ENCODE results near the gene YY1.
"Not testable (repeated sequence)": the region's sequence is repeated elsewhere in the genome, so short reads cannot be mapped to it uniquely, and the experiment has no call there.

YY1 gene

GRCh38 chr14:100287202-100287997, 48.5 kb downstream of the YY1 start:
- peaks cover 58 to 94% (median 85%) of the 10 kb centered on the region in 10 experiments for H3K4me1 ChIP-seq
- H3K4me2 ChIP-seq: peak overlapping the region in 10 of 11 experiments; percentile 7 to 95 (median 68); a peak in 16 of 22 replicates

GRCh38 chr14:100287998-100288295, 49.0 kb downstream of the YY1 start:
- peak overlapping the region in 5 of 11 experiments; percentile 5 to 47 (median 29); a peak in 5 of 22 replicates for H3K9ac ChIP-seq
- H3K9me3 ChIP-seq (replicated peaks in 1 of 11): not testable (repeated sequence)
- H3K36me3 ChIP-seq: peaks cover 24 to 45% (median 29%) of the 10 kb centered on the region in 11 experiments

More at GRCh38 chr14:100287202-100287997, 48.5 kb downstream of the YY1 start:
- no peak overlapping the region for H3K4me3 ChIP-seq
- peak overlapping the region in 3 of 11 experiments; percentile 14 to 35 (median 18); a peak in 4 of 22 replicates for H3K27ac ChIP-seq
- TF ChIP-seq Cebpa-rat (IDR thresholded peaks at IDR 0.05): no peak
- H3K9me3 ChIP-seq (replicated peaks in 1 of 11): no peaks in the 10 kb centered on the region
- H3K27me3 ChIP-seq: no peaks in the 10 kb centered on the region
- H4K20me1 ChIP-seq: peaks cover 45 to 90% (median 75%) of the 10 kb centered on the region in 11 experiments; a peak in 21 of 22 replicates
- peak overlapping the region in 5 of 11 experiments; percentile 5 to 47 (median 29); a peak in 7 of 22 replicates for H3K9ac ChIP-seq
- peaks cover 18 to 45% (median 27%) of the 10 kb centered on the region in 11 experiments for H3K36me3 ChIP-seq

DNA sequence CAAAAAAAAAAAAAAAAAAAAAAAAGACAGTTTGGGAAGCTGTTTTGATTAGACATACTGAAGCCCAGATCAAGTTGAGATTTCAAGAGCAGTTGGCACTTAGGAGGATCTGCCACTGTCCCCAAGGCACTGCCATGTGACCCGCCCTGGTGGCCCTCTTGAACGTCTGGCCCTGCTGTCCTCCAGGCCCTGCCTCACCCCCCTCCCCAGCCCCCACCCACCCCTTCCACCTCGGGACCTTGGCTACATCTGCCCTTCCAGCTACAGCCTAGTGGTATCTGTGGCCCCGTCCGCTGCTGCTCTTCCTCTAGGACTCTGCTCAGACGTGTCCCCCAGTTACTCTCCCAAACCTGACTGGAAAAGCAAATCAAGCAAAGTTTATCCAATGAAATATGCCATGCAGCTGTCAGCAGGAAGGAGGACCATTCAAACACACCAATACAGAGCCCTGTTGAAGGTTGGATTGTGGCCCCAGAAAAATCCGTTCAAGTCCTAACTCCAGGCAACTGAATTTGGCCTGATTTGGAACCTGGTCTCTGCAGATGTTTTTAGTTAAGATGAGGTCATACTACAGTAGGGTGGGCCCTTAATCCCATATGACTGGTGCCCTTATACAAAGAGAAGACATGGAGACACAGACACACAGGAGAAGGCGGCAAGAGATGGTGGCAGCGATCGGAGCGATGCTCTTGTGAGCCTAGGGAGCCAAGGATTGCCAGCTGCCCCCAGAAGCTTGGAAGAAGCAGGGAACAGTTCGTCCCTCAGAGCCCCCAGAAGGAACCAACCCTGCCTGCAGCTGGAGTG, 49.6 kb downstream of the YY1 start:
- Histone ChIP-seq H3K27ac (peak overlapping the region in 5 of 11 experiments; percentile 80 to 92 (median 90); a peak in 10 of 22 replicates), H3K4me1 (peaks cover 70 to 96% (median 92%) of the 10 kb centered on the region in 10 experiments), H3K9ac (peak overlapping the region in 8 of 11 experiments; percentile 7 to 83 (median 68); a peak in 10 of 22 replicates), H4K20me1 (peaks cover 34 to 90% (median 72%) of the 10 kb centered on the region in 11 experiments; a peak in 21 of 22 replicates), H3K4me2 (peak overlapping the region in 10 of 11 experiments; percentile 73 to 95 (median 86); a peak in 16 of 22 replicates), H3K4me3 (no peak overlapping the region; a peak in 1 of 20 replicates), H3K9me3 (replicated peaks in 1 of 11) (no peaks in the 10 kb centered on the region), H3K36me3 (peaks cover 24 to 47% (median 31%) of the 10 kb centered on the region in 11 experiments), H3K27me3 (no peaks in the 10 kb centered on the region)
- no peak for TF ChIP-seq Cebpa-rat (IDR thresholded peaks at IDR 0.05)

More at GRCh38 chr14:100287998-100288295, 49.0 kb downstream of the YY1 start:
- H3K4me1 ChIP-seq: peaks cover 63 to 95% (median 88%) of the 10 kb centered on the region in 10 experiments
- peaks cover 39 to 90% (median 72%) of the 10 kb centered on the region in 11 experiments; a peak in 21 of 22 replicates for H4K20me1 ChIP-seq
- peak overlapping the region in 2 of 11 experiments; percentile 18 to 35; a peak in 4 of 22 replicates for H3K27ac ChIP-seq
- peak overlapping the region in 8 of 11 experiments; percentile 2 to 95 (median 86); a peak in 14 of 22 replicates for H3K4me2 ChIP-seq
- not testable (repeated sequence) for H3K4me3 ChIP-seq, H3K27me3 ChIP-seq

- Histone ChIP-seq H3K36me3 (peaks cover 24 to 49% (median 31%) of the 10 kb centered on the region in 11 experiments), H3K27ac (peak overlapping the region; percentile 26 to 92 (median 80); a peak in 21 of 22 replicates), H3K9ac (peak overlapping the region; percentile 19 to 83 (median 66)), H4K20me1 (peaks cover 23 to 86% (median 64%) of the 10 kb centered on the region in 11 experiments; a peak in 21 of 22 replicates), H3K4me2 (peak overlapping the region; percentile 73 to 95 (median 86)), H3K4me3 (peak overlapping the region in 4 of 10 experiments; percentile 16 to 30 (median 19); a peak in 3 of 20 replicates), H3K27me3 (no peaks in the 10 kb centered on the region), H3K4me1 (peaks cover 76 to 98% (median 95%) of the 10 kb centered on the region in 10 experiments), H3K9me3 (replicated peaks in 1 of 11) (no peaks in the 10 kb centered on the region)
- TF ChIP-seq Cebpa-rat (IDR thresholded peaks at IDR 0.05): no peak
These were observed 51.1 kb downstream of the YY1 start for GRCh38 chr14:100289916-100290606.

GRCh38 chr14:100290607-100291304, 51.8 kb downstream of the YY1 start:
- H3K36me3 ChIP-seq: peaks cover 24 to 55% (median 35%) of the 10 kb centered on the region in 11 experiments

GRCh38 chr14:100291305-100292075, 52.5 kb downstream of the YY1 start:
- H3K4me1 ChIP-seq: peaks cover 82 to 99% (median 98%) of the 10 kb centered on the region in 10 experiments
- H3K4me3 ChIP-seq: peak overlapping the region in 2 of 10 experiments; percentile 30 to 31; a peak in 3 of 20 replicates
- H3K36me3 ChIP-seq: peaks cover 24 to 60% (median 35%) of the 10 kb centered on the region in 11 experiments
- TF ChIP-seq Cebpa-rat (IDR thresholded peaks at IDR 0.05): no peak
- H3K27ac ChIP-seq: peak overlapping the region in 9 of 11 experiments; percentile 48 to 92 (median 82); a peak in 17 of 22 replicates
- peaks cover 23 to 85% (median 65%) of the 10 kb centered on the region in 11 experiments; a peak in 21 of 22 replicates for H4K20me1 ChIP-seq
- H3K27me3 ChIP-seq: no peaks in the 10 kb centered on the region
- no peaks in the 10 kb centered on the region for H3K9me3 ChIP-seq (replicated peaks in 1 of 11)
- peak overlapping the region; percentile 73 to 95 (median 86) for H3K4me2 ChIP-seq
- peak overlapping the region; percentile 19 to 83 (median 66); a peak in 21 of 22 replicates for H3K9ac ChIP-seq

More at GRCh38 chr14:100290607-100291304, 51.8 kb downstream of the YY1 start:
- Histone ChIP-seq H3K9me3 (replicated peaks in 1 of 11) (no peaks in the 10 kb centered on the region), H4K20me1 (peaks cover 23 to 87% (median 64%) of the 10 kb centered on the region in 11 experiments; a peak in 21 of 22 replicates), H3K4me1 (peaks cover 81 to 99% (median 98%) of the 10 kb centered on the region in 10 experiments), H3K9ac (peak overlapping the region; percentile 19 to 83 (median 66)), H3K4me3 (peak overlapping the region in 4 of 10 experiments; percentile 16 to 31 (median 25); a peak in 6 of 20 replicates), H3K4me2 (peak overlapping the region; percentile 73 to 95 (median 86)), H3K27me3 (no peaks in the 10 kb centered on the region), H3K27ac (peak overlapping the region in 10 of 11 experiments; percentile 48 to 92 (median 81); a peak in 20 of 22 replicates)
- TF ChIP-seq Cebpa-rat (IDR thresholded peaks at IDR 0.05): no peak

Data from BLaER1 treated with 17β-estradiol and CSF1 and Interleukin-3, amounts not matched to agents 10 nM and 100 nM (cell line).